HEK293 (cell line): ENCODE data around the gene KHDC1L.

Experiments used
- SALL2 ChIP-seq: fragments of 450-650 bp; formaldehyde crosslinking; IDR thresholded peaks from 2 replicates; pipeline ENCODE4 v1.5.0; 2017; ENCODE audit warnings: missing biosample characterization, mild to moderate bottlenecking, missing genetic modification characterization, borderline replicate concordance
- ZNF10 ChIP-seq: fragments of 450-650 bp; formaldehyde crosslinking; IDR thresholded peaks from 2 replicates; pipeline ENCODE4 v1.5.1; 2017; ENCODE audit warnings: missing biosample characterization, missing genetic modification characterization
- ZNF184 ChIP-seq: fragments of 450-650 bp; IDR thresholded peaks from 2 replicates; pipeline ENCODE4 v1.5.1; 2018; ENCODE audit warnings: missing biosample characterization, mild to moderate bottlenecking, missing genetic modification characterization
- ZNF660 ChIP-seq: fragments of 450-650 bp; IDR thresholded peaks from 2 replicates; pipeline ENCODE4 v1.5.1; 2018; ENCODE audit warnings: missing biosample characterization, mild to moderate bottlenecking, missing genetic modification characterization
- ZNF76 ChIP-seq: fragments of 450-650 bp; formaldehyde crosslinking; IDR thresholded peaks from 2 replicates; pipeline ENCODE4; 2016; ENCODE audit warnings: low read depth, missing biosample characterization, missing genetic modification characterization, borderline replicate concordance
- ZNF768 ChIP-seq: fragments of 450-650 bp; formaldehyde crosslinking; IDR thresholded peaks from 2 replicates; pipeline ENCODE4 v1.5.1; 2018; ENCODE audit warnings: missing biosample characterization, mild to moderate bottlenecking, missing genetic modification characterization
- TF ChIP-seq, protein P1 (sequence below): fragments of 450-650 bp; formaldehyde crosslinking; IDR thresholded peaks from 2 replicates; pipeline ENCODE4 v1.5.1; 2016; ENCODE audit warnings: missing biosample characterization, missing genetic modification characterization

DNA sequence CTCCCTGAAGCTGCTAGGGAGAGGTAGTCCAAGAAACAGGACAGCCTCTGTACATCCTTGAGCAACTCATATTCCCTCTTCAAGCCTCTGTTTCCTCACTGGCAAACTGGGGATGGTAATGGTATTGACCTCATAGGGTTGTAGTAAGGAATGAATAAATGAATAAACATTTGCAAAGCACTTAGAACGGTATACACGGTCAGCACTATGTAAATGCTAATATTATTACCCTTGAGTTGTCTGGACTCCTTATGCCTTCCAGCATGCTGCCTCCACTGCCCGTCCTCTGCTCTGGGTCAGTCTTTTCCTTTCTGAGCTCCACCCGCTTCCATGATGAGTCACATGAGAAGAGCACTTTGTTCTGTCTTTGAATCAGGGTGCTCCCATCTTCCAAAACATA, 50.6 kb downstream of the KHDC1L start:
- TF ChIP-seq ZNF184 (tag by site-specific recombination) (no peak), ZNF768 (no peak), ZNF76 (no peak), ZNF660 (no peak), SALL2 (tag by site-specific recombination) (no peak), ZNF10 (tag by site-specific recombination) (no peak)
- TF ChIP-seq, protein P1, sequence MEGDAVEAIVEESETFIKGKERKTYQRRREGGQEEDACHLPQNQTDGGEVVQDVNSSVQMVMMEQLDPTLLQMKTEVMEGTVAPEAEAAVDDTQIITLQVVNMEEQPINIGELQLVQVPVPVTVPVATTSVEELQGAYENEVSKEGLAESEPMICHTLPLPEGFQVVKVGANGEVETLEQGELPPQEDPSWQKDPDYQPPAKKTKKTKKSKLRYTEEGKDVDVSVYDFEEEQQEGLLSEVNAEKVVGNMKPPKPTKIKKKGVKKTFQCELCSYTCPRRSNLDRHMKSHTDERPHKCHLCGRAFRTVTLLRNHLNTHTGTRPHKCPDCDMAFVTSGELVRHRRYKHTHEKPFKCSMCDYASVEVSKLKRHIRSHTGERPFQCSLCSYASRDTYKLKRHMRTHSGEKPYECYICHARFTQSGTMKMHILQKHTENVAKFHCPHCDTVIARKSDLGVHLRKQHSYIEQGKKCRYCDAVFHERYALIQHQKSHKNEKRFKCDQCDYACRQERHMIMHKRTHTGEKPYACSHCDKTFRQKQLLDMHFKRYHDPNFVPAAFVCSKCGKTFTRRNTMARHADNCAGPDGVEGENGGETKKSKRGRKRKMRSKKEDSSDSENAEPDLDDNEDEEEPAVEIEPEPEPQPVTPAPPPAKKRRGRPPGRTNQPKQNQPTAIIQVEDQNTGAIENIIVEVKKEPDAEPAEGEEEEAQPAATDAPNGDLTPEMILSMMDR (tag by site-specific recombination): no peak
